Mucosa of descending colon (tissue), 3 donors: ENCODE data around the gene VWA3A. TPM values are rescaled to one million over a fixed set of nuclear protein-coding genes. Genes with fewer than 3 reads are reported as not detected.

Source experiments
- ATAC-seq: fragments of 200-7000 bp; cut with Tn5 transposase; one replicate; pipeline ENCODE4 v1.9.1; 2020; ENCODE audit warnings: mild to moderate bottlenecking, moderate library complexity
- DNase-seq, 3 donors: peaks; one replicate each; pipeline ENCODE4 v3.0.0-alpha.2; 2020
- H3K36me3 ChIP-seq: fragments of 200-600 bp; one replicate; pipeline ENCODE4 v1.8.0; 2021; ENCODE audit warnings: low read depth, mild to moderate bottlenecking
- H3K4me1 ChIP-seq: fragments of 200-600 bp; one replicate; pipeline ENCODE4 v1.8.0; 2021; ENCODE audit warnings: low read depth, mild to moderate bottlenecking
- H3K4me3 ChIP-seq: fragments of 200-600 bp; one replicate; pipeline ENCODE4 v1.8.0; 2021; ENCODE audit warnings: mild to moderate bottlenecking
- H3K9me3 ChIP-seq: fragments of 200-600 bp; one replicate; pipeline ENCODE4 v1.8.0; 2021; ENCODE audit warnings: mild to moderate bottlenecking
- intact Hi-C, 2 donors: fragments of 100-400 bp; cut with DNase I in 1 of 2; cut with micrococcal nuclease in 1 of 2; formaldehyde crosslinking; loops; one replicate each; pipeline versions ENCODE4 v1.11.0 to v1.11.1; 2022; cut with DNase I, micrococcal nuclease
- total RNA-seq, 3 donors: library from RNA; stranded (reverse); fragmentation: NEBNext Ultra II Directional in 2 of 3; extraction: Animal tissue kit (Norgen Biotek cat#: 25700) in 2 of 3; gene quantifications; one replicate each; pipeline versions ENCODE4 v1.2.1 to v1.2.4, GENCODE V29; 2021 to 2023
- TF ChIP-seq, protein P1 (sequence below): fragments of 200-600 bp; IDR thresholded peaks from one replicate; pipeline ENCODE4 v1.8.0; 2022; ENCODE audit warnings: antibody characterized with exemption, mild to moderate bottlenecking
- donor health status: DM: no; HTN: no; CAD: no; lungs with moderate emphysema.
- donor health status: DM: no; HTN: no; CAD: no.
- donor health status: DM: no; HTN: yes; CAD: no.

The VWA3A gene
- total RNA-seq, 3 donors from 2014 or later, result 0.44 to 0.46 TPM; not detected in 1

DNA sequence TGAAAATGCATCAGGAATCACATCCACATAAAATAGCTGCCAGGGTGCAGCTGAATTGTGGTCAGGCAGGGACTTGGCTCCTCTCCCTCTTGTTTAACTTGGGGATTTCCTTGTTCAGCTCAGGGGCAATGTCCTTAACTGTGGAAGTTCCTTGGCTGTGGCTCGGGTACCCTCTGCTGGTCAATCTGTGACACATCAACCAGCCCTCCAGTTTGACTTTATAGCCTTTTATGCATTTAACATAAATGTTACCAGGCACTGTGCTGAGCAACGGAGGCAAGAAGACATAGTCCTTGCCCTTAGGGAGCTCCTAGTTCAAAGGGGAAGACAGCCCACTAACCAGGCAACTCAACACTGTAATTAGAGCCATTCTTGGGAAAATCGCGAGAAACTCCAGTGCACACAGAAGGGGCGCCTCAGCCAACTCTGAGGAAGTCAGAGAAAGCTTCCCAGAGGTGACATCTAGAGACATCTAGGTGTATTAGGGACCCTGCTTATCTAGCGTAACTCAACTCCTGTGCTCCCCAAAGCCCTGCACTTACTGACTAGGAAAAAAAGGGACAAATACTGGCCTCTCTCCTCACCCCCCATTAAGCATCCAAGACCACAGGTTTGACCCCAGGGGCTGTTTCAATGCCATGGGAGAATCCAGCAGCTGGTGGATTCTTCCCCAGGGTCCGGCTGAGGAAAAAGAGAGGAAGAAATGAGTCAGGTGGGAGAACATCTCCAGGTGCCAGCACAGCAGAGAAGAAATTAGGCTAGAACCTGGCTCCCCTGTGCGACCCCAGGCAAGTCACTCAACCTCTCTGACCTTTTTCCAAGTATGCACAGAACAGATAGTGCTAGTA lies 96.5 kb downstream of the VWA3A start:
- Histone ChIP-seq H3K36me3 (no peaks in the 10 kb centered on the region), H3K9me3 (no peaks in the 10 kb centered on the region), H3K4me1 (peaks cover 26% of the 10 kb centered on the region), H3K4me3 (no peak overlapping the region)
- intact Hi-C loops, result loop anchor here (10.0 kb wide), 2 partner anchors 174 to 184 kb away; partner anchors contain the start of genes MOSMO (in 1 of the 2) and PDZD9 (in 1 of the 2)
- DNase-seq (peak; percentile 69 to 83 (median 75)), ATAC-seq (peak; percentile 30)
- TF ChIP-seq, protein P1, sequence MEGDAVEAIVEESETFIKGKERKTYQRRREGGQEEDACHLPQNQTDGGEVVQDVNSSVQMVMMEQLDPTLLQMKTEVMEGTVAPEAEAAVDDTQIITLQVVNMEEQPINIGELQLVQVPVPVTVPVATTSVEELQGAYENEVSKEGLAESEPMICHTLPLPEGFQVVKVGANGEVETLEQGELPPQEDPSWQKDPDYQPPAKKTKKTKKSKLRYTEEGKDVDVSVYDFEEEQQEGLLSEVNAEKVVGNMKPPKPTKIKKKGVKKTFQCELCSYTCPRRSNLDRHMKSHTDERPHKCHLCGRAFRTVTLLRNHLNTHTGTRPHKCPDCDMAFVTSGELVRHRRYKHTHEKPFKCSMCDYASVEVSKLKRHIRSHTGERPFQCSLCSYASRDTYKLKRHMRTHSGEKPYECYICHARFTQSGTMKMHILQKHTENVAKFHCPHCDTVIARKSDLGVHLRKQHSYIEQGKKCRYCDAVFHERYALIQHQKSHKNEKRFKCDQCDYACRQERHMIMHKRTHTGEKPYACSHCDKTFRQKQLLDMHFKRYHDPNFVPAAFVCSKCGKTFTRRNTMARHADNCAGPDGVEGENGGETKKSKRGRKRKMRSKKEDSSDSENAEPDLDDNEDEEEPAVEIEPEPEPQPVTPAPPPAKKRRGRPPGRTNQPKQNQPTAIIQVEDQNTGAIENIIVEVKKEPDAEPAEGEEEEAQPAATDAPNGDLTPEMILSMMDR, result peak; percentile 82

DNA sequence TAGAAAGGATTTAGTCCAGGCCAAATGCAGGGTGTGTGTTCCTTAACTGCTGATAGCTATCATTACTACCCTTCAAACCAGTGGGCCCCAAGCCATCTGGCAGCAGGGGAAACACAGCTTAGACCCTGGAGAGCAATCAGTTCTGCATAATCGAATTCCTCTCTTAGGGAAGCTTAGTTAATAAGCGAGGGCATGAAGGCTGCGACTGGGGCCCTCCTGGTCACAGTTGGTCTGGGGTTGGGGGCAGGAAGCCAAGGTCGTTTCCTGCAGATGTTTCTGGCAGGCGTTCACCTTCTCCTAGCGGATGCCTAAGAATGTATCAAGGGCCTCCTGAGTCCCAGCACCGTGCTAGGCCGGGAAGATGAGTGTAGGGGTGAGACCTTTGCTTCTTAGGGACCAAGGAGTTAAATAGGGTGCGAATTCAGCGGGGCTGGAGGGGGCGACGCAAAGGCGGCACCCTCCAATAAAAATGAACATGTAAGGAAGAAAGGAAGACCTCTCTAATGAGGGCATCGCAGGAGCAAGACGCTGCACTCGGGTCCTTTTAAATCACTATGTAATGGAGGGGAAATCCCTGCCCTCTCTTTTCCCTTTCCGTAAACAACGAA lies 97.2 kb downstream of the VWA3A start:
- Histone ChIP-seq H3K4me1 (peaks cover 26% of the 10 kb centered on the region), H3K36me3 (no peaks in the 10 kb centered on the region), H3K4me3 (no peak overlapping the region), H3K9me3 (no peaks in the 10 kb centered on the region)
- intact Hi-C loops, result loop anchor here (10.0 kb wide), 2 partner anchors 175 to 185 kb away; partner anchors contain the start of genes MOSMO (in 1 of the 2) and PDZD9 (in 1 of the 2)
- peak; percentile 62 to 70 (median 69) for DNase-seq
- no peak for ATAC-seq
- TF ChIP-seq, protein P1, result no peak

DNA sequence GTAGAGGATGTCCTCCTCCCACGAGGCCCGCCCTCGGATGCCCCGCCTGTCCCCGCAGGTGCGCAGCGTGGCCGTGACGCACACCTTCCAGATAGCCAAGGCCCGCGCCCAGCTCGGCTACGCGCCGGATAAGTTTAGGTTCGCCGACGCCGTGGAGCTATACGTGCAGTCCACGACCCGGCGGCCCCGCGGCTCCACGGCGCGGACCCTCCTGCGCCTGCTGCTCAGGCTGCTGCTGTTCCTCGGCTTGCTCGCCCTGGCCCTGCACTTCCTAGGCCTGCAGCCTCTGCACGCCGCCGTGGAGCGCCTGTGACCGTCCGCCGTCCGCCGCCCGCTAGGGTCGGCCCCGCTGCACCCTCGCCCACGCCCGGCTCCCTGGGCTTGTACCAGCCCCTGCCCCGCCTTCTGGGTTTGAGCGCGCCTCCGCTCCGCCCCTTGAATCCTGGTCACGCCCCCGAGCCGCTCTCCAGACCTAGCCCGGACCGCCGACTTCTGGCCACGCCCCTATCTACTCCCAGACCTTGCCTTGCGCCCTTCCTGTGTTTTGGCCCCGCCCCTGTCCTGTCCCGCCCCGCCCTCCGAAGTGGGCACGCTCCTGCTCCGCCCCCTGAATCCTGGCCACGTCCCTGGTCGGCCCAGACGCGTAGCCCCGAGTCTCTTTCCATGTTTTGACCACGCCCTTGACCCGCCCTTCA lies 97.9 kb downstream of the VWA3A start:
- peaks cover 30% of the 10 kb centered on the region for H3K4me1 ChIP-seq
- ATAC-seq (peak; percentile 73), DNase-seq (peak; percentile 89 to 97 (median 92))
- intact Hi-C loops, result no loop called here
- H3K4me3 ChIP-seq, result peak overlapping the region; percentile 22
- H3K9me3 ChIP-seq, result no peaks in the 10 kb centered on the region
- TF ChIP-seq, protein P1, result peak; percentile 5
- no peaks in the 10 kb centered on the region for H3K36me3 ChIP-seq

DNA sequence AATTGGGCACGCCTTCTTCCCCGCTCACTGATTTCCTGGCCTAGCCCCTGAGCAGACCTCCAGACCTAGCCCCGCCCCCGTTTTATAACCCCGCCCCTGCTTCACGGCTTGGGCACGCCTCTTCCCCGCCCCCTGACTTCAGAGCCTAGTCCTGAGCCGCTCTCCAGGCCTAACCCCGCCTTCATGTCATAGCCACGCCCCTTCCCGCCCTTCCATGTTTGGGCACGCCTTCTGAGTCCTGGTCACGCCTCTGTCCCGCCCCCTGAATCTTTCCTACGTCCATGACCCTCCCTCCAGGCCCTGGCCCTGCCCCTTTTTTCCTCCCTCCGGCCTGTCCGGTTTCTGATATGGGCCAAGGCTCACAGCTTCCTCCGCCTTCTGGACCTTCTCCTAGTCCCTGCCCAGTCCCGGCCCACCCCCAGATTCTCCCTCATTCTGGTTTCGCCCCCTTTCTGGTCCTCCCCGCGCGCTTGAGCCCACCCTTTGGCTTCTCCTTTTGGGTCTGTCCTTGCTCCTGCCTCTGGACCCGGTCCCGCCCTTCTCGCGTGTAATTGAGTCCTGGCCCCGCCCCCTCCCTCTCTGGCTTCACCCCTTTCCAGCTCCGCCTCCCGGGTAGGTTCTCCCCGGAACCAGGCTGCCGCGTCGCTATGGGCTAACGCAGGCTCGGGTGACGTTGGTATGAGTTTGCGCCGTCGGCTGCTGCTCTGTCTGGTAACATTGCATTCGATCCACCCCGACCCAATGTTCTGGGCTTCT lies 98.6 kb downstream of the VWA3A start:
- H3K4me3 ChIP-seq, result peak overlapping the region; percentile 13
- no peaks in the 10 kb centered on the region for H3K36me3 ChIP-seq
- ATAC-seq (peak; percentile 75), DNase-seq (peak; percentile 100)
- intact Hi-C loops, result no loop called here
- TF ChIP-seq, protein P1, result peak; percentile 0
- H3K9me3 ChIP-seq, result no peaks in the 10 kb centered on the region
- peaks cover 31% of the 10 kb centered on the region for H3K4me1 ChIP-seq
